Stimulated activated CD4-positive, alpha-beta T cell treated with anti-CD3 and anti-CD28 coated beads, Interleukin-1b, Interleukin-23, amount 100 ng/mL, for 4 hours (primary cell): Measurements from ENCODE around the gene FAM167B.

Source experiments
- DNase-seq, 2 donors: peaks; one replicate each; pipeline ENCODE4 v3.0.0-alpha.2; 2020; ENCODE audit warnings: low read depth in 2 of 2

Gene FAM167B

DNA sequence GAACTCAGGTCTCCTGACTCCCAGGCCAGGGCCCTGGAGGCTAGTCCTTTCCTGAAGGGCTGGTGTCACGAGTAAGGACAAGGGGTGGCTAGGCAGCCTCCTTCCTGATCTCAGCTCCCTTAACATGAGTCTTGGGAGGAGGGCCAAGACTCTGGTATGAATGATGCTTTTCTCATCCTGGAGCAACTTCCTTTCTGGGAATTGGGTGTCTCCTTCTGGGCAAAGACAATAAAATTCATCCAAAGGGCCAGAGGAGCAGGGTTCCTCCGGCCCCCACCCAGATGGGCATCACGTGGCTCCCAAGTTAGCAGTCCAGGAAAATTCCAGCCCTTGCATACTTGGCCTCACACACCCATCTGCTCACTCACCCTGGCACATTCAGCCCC, at the start of gene FAM167B:
Gene FAM167B (plus strand): TSS at position 335 of the 386 bp plus-strand sequence. CDS start 200 bp downstream, outside the sequence.
- DNase-seq = no peak

DNA sequence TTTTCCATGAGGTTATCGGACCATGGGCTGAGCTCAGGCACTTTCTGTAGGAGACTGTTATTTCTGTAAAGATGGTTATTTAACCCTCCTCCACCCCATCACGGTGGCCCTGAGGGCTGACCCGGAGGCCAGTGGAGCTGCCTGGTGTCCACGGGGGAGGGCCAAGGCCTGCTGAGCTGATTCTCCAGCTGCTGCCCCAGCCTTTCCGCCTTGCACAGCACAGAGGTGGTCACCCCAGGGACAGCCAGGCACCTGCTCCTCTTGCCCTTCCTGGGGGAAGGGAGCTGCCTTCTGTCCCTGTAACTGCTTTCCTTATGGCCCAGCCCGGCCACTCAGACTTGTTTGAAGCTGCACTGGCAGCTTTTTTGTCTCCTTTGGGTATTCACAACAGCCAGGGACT, 49.2 kb upstream of the FAM167B start:
- DNase-seq = no peak

GRCh38 chr1:32198237-32199042, 48.6 kb upstream of the FAM167B start:
- DNase-seq = no peak

DNA sequence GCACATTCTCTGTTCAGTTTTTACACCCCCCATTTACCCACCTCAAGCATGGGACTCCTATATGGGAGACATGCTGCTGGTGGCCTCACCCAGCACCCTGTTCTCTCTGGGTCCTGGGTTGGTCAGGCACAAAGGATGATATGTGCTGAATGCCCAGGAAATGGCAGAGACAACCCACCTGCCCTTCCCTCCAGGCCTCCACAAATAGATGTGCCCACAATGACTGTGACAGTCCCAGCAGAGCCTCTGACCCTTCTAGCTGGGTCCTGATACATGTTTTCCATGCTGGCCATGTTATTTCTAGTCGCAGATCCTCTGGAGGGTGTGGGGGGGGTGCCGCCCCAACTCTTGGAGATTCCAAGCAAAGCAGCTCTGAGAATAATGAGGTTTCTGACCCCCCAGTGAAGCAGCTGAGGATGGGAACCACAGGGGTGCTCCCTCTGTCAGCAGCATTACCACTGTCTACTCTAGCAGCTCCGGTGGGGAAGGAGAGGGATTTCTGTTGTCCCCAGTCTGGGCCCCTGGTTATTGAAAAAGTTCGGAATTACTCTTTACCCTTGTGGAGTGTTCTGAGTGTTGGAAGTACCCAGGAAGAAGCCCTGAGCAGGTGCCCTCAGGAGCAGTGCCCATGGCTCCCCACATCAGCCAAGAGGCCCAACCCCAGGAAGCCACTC, 47.8 kb upstream of the FAM167B start:
- DNase-seq = no peak

GRCh38 chr1:32199717-32200072, 47.3 kb upstream of the FAM167B start:
- no peak for DNase-seq

GRCh38 chr1:32200226-32201010, 46.6 kb upstream of the FAM167B start, which contains the start of gene CCDC28B:
Gene CCDC28B, plus strand, starts transcription at chr1:32200595. Its CDS starts 1,341 bp downstream, at chr1:32201936.
- DNase-seq = peak; percentile 11 to 41

DNA sequence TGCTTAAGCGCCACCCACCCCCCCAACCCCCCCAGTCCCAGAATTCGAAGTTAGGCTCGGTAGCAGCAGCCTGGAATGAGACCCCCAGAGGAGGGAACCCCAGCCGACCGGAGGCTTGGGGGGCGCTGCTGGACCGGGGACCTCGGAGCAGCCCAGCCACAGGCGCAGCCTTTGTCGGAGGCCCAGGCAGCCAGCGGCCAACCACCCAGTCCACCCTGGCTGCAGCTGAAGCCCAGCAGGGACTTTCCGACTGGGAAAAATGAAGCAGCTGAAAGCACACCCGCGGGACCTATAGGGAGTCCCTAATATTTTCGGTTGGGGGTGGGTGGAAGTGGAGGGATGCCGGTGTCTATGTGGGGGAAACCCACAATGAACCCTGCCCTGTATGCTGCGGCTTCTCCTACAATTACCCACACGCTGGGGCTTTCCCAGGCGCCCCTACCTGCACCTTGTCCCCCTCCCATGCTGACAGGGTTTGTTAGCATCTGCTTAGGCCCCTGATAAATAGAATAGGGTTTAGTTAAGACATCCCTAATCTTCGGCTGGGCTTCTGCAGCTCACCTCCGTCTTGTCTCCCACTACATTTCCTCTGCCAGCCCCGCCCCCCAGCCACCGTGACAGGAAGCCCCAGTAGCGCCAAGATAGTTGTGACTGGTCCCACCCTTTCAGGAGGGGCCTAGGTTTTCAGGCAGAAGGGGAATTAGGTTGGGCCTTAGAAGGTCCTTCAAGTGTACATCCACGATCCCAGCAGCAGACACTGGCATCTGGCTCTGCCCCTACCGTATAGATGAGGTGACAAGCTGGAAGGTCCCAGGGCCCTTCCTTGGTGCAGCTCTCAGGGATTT, 45.8 kb upstream of the FAM167B start:
- DNase-seq = peak; percentile 46 to 69

GRCh38 chr1:32204943-32205361, 42.1 kb upstream of the FAM167B start:
- no peak for DNase-seq

DNA sequence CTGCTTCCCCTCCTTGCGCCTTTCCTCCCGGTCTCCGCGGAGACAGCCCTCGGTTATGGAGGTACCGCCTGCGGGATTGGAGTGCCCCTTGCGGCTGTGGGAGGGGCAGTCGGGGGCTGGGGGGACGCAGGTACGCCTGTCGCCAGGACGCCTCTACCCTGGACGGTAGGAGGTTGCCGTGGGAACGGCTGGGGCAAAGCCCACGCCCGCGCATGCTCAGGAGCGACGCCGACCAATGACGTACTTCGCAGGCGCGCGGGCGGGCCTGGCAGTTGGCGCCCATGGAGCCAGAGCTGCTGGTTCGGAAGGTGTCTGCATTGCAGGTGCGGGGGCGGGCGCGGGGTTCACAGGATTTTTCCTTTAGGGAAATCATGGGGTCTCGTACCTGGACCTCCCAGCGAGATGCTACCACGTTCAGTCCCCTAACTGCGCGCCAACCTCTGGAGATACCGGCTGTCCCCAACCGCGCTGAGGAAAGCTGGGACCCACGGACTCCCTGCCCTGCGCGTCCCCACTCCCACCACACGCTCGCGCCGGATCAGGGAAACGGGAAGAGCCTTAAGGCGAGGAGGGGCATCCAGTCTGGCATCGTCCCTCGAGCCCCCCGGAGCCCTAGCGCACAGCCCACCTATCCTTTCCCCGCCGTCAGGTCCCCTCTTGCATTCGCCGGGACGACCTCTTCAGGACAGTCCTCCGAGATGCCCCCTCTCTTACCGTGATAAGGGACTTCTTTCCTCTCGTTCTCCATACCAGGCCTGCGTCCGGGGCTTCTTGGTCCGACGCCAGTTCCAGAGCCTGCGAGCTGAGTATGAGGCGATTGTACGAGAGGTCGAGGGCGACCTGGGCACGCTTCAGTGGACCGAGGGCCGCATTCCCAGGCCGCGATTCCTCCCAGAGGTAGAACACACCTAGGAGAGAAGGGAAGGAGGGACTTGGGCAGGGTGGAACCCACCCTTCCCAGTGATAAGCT, 41.3 kb upstream of the FAM167B start, which contains the start of gene IQCC:
Gene IQCC (plus strand): TSS at position 271 of the 970 bp plus-strand sequence. CDS start 11 bp downstream, at position 282.
- peak; percentile 76 to 80 for DNase-seq

DNA sequence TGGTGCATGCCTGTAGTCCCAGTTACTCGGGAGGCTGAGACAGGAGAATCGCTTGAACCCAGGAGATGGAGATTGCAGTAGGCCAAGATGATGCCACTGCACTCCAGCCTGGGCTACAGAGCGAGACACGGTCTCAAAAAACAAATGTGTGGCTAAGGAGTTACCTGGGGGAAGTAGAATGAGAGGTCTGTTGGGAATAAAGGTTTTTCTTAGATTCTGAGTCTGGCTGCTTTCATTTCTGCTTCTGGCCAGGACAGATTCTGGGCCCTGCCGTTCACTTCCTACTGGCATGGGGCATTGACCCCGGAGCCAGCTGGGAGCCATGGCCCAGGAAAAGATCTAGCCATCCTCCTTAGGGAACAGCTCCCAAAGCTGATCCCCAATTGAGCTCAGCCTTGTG, 38.6 kb upstream of the FAM167B start:
- no peak for DNase-seq

DNA sequence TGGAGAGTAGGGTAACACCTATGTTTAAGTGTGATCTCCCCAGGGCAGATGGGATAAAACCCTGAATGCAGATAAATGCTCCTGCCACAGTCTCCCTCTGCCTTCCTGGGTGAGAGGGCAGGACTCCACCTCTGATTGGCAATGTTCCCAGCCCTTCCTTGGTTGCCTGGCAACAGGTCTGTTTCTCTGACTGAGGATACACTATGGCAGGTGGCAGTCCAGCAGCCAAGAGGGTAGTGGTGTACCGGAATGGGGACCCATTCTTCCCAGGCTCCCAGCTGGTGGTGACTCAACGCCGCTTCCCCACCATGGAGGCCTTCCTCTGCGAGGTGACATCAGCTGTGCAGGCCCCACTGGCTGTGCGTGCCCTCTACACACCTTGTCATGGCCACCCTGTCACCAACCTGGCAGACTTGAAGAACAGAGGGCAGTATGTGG, 38.1 kb upstream of the FAM167B start, which contains the start of gene DCDC2B:
Gene DCDC2B (plus strand): TSS at position 199 of the 438 bp plus-strand sequence. CDS start 5 bp downstream, at position 204.
- DNase-seq = no peak

GRCh38 chr1:32215629-32216480, 31.2 kb upstream of the FAM167B start:
- DNase-seq = peak; percentile 45 to 51

DNA sequence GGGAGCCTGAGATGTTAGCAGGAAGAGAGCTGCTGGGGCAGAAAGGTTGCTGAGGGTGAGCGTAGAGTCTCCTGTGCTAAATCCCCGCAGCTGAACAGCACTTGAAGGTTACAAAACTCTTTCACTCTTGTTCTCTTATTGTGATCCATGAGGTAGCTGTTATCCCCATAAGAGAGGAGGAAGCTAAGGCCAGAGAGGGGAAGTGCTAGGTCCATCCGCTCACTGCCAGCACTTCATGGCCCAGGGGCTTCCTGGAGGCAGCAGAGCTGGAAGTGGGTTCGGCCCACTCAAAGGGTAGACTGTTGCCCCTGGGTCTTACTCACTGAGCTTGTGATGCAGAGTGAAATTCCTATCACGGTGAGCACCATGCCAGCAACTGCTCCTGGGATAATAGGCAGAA, 30.5 kb upstream of the FAM167B start:
- DNase-seq = no peak

DNA sequence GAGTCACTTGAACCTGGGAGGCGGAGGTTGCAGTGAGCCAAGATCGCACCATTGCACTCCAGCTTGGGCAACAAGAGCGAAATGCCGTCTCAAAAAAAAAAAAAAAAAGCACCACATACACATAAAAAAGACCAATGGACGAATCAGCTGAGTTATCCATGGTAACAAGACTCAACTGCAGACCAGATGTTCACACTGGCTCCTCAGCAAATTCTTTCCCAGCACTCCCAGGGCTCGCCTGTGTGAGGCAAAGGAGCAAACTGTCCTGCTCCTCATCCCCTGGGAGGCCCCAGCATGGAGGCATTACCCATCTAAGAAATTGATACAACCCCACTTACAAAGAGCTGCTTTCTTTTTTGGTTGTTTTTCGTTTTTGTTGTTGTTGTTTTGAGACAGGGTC, 28.0 kb upstream of the FAM167B start:
- no peak for DNase-seq

- DNase-seq = no peak
Observed at GRCh38 chr1:32220746-32221580, 26.1 kb upstream of the FAM167B start.

DNA sequence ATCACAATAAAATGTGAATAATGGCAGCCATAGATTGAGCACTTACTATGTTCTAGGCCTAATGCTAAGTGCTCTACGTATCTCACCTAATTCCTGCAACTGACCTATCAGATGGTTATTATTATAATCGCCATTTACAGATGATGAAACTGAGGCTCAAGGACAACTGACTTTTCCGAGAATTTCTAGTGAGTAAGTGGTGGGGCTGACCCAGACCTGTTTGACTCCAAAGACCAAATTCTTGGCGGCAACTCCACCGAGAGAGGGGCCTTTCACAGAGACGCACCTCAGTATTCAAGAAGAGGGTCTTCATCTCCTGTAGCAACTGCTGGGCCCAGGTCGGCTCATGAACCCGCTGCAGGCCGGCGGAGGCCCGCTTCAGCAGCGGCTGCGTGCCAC, 25.4 kb upstream of the FAM167B start:
- no peak for DNase-seq

- DNase-seq = peak; percentile 78 to 83
Observed at GRCh38 chr1:32221980-32222755, 24.9 kb upstream of the FAM167B start, which contains the start of the genes EIF3I and TMEM234. Gene EIF3I, plus strand, starts transcription at chr1:32222407. Its CDS starts 35 bp downstream, at chr1:32222442. Gene TMEM234, minus strand, starts transcription at chr1:32222353. Its CDS starts 31 bp downstream, at chr1:32222322.
